Upper lobe of right lung (tissue), 1 donor: ENCODE data around the gene IMPDH1. TPM values are rescaled to one million over a fixed set of nuclear protein-coding genes. Genes with fewer than 3 reads are reported as not detected.

Source experiments
- ATAC-seq: fragments of 200-7000 bp; cut with Tn5 transposase; one replicate; pipeline ENCODE4 v1.9.1; 2020; ENCODE audit warnings: mild to moderate bottlenecking, moderate library complexity
- DNase-seq: peaks from one replicate; pipeline ENCODE4 v3.0.0-alpha.2; 2020
- H3K27ac ChIP-seq: fragments of 200-600 bp; one replicate; pipeline ENCODE4 v1.8.0; 2022
- H3K27me3 ChIP-seq: fragments of 200-600 bp; one replicate; pipeline ENCODE4 v1.8.0; 2022; ENCODE audit warnings: mild to moderate bottlenecking
- H3K36me3 ChIP-seq: fragments of 200-600 bp; one replicate; pipeline ENCODE4 v1.8.0; 2022
- H3K4me1 ChIP-seq: fragments of 200-600 bp; one replicate; pipeline ENCODE4 v1.8.0; 2022
- H3K4me3 ChIP-seq: fragments of 200-600 bp; one replicate; pipeline ENCODE4 v1.8.0; 2022; ENCODE audit warnings: mild to moderate bottlenecking
- H3K9me3 ChIP-seq: fragments of 200-600 bp; one replicate; pipeline ENCODE4 v1.8.0; 2022
- intact Hi-C: fragments of 100-400 bp; cut with DNase I; formaldehyde crosslinking; loops from one replicate; pipeline ENCODE4 v1.11.0; 2022
- total RNA-seq: library from RNA; stranded (reverse); fragmentation: NEBNext Ultra II Directional; extraction: Animal tissue kit (Norgen Biotek cat#: 25700); gene quantifications from one replicate; pipeline ENCODE4 v1.2.1, GENCODE V29; 2021
- TF ChIP-seq, protein P1 (sequence below): fragments of 200-600 bp; IDR thresholded peaks from one replicate; pipeline ENCODE4 v1.8.0; 2022; ENCODE audit warnings: antibody characterized with exemption
- donor health status: DM: no; HTN: yes; CAD: no; lungs with severe emphysema.

IMPDH1 gene
- total RNA-seq, 1 donor from 2014 or later, result 59.8 TPM

GRCh38 chr7:128422842-128423241 lies 13.1 kb upstream of the IMPDH1 start:
- H3K4me1 ChIP-seq, result peaks cover 9% of the 10 kb centered on the region
- no peak for DNase-seq
- H3K9me3 ChIP-seq, result no peaks in the 10 kb centered on the region
- H3K27me3 ChIP-seq, result no peaks in the 10 kb centered on the region
- H3K36me3 ChIP-seq, result no peaks in the 10 kb centered on the region
- intact Hi-C loops, result no loop called here
- H3K27ac ChIP-seq, result no peak overlapping the region
- TF ChIP-seq, protein P1, sequence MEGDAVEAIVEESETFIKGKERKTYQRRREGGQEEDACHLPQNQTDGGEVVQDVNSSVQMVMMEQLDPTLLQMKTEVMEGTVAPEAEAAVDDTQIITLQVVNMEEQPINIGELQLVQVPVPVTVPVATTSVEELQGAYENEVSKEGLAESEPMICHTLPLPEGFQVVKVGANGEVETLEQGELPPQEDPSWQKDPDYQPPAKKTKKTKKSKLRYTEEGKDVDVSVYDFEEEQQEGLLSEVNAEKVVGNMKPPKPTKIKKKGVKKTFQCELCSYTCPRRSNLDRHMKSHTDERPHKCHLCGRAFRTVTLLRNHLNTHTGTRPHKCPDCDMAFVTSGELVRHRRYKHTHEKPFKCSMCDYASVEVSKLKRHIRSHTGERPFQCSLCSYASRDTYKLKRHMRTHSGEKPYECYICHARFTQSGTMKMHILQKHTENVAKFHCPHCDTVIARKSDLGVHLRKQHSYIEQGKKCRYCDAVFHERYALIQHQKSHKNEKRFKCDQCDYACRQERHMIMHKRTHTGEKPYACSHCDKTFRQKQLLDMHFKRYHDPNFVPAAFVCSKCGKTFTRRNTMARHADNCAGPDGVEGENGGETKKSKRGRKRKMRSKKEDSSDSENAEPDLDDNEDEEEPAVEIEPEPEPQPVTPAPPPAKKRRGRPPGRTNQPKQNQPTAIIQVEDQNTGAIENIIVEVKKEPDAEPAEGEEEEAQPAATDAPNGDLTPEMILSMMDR, result no peak
- ATAC-seq, result no peak
- H3K4me3 ChIP-seq, result no peak overlapping the region

- no peak for DNase-seq
- ATAC-seq, result no peak
- Histone ChIP-seq H3K27ac (no peak overlapping the region), H3K9me3 (no peaks in the 10 kb centered on the region), H3K4me3 (no peak overlapping the region), H3K4me1 (peaks cover 9% of the 10 kb centered on the region), H3K36me3 (no peaks in the 10 kb centered on the region), H3K27me3 (no peaks in the 10 kb centered on the region)
- intact Hi-C loops, result no loop called here
- TF ChIP-seq, protein P1, result no peak
Observed at GRCh38 chr7:128422037-128422436, 12.3 kb upstream of the IMPDH1 start.

- no peaks in the 10 kb centered on the region for H3K9me3 ChIP-seq
- ATAC-seq, result no peak
- no peak overlapping the region for H3K27ac ChIP-seq
- H3K36me3 ChIP-seq, result no peaks in the 10 kb centered on the region
- intact Hi-C loops, result no loop called here
- H3K27me3 ChIP-seq, result no peaks in the 10 kb centered on the region
- H3K4me1 ChIP-seq, result peaks cover 9% of the 10 kb centered on the region
- no peak overlapping the region for H3K4me3 ChIP-seq
- no peak for DNase-seq
- TF ChIP-seq, protein P1, result no peak
Observed at GRCh38 chr7:128421384-128421783, 11.6 kb upstream of the IMPDH1 start.

- no peaks in the 10 kb centered on the region for H3K36me3 ChIP-seq
- H3K4me1 ChIP-seq, result peaks cover 9% of the 10 kb centered on the region
- TF ChIP-seq, protein P1, result no peak
- no peaks in the 10 kb centered on the region for H3K27me3 ChIP-seq
- no peak for ATAC-seq
- no peak overlapping the region for H3K4me3 ChIP-seq
- intact Hi-C loops, result no loop called here
- no peak overlapping the region for H3K27ac ChIP-seq
- DNase-seq, result no peak
- H3K9me3 ChIP-seq, result no peaks in the 10 kb centered on the region
Observed at GRCh38 chr7:128420773-128421172, 11.0 kb upstream of the IMPDH1 start.

- TF ChIP-seq, protein P1, result no peak
- Histone ChIP-seq H3K4me3 (no peak overlapping the region), H3K36me3 (no peaks in the 10 kb centered on the region), H3K9me3 (no peaks in the 10 kb centered on the region), H3K27me3 (no peaks in the 10 kb centered on the region), H3K4me1 (peaks cover 9% of the 10 kb centered on the region), H3K27ac (no peak overlapping the region)
- DNase-seq (no peak), ATAC-seq (no peak)
- intact Hi-C loops, result no loop called here
Observed at GRCh38 chr7:128419257-128419656, 9.5 kb upstream of the IMPDH1 start.

- no peaks in the 10 kb centered on the region for H3K9me3 ChIP-seq
- DNase-seq (no peak), ATAC-seq (no peak)
- no peak overlapping the region for H3K4me3 ChIP-seq
- no peaks in the 10 kb centered on the region for H3K27me3 ChIP-seq
- TF ChIP-seq, protein P1, result no peak
- H3K36me3 ChIP-seq, result no peaks in the 10 kb centered on the region
- intact Hi-C loops, result no loop called here
- no peaks in the 10 kb centered on the region for H3K4me1 ChIP-seq
- H3K27ac ChIP-seq, result no peak overlapping the region
Observed at GRCh38 chr7:128417071-128417470, 7.3 kb upstream of the IMPDH1 start.
